Activated T-cell treated with anti-CD3 and anti-CD28 coated beads for 1 hour (primary cell): ENCODE measurements around the gene LTB.

Source experiments
- DNase-seq: peaks from one replicate; pipeline ENCODE4 v3.0.0-alpha.2; 2020; ENCODE audit warnings: low read depth

Gene LTB

GRCh38 chr6:31531162-31531561, 51.1 kb downstream of the LTB start:
- DNase-seq = no peak

- DNase-seq = no peak
Observed at GRCh38 chr6:31530659-31531058, 51.6 kb downstream of the LTB start.
